Activated CD4-positive, alpha-beta T cell treated with anti-CD3 and anti-CD28 coated beads, Interleukin-2, amount 10 ng/mL, durations not matched to agents 7 days and 5 days (primary cell): Measurements from ENCODE around the gene LIME1. TPM values are rescaled to one million over a fixed set of nuclear protein-coding genes. Genes with fewer than 3 reads are reported as not detected.

Source experiments
- CTCF ChIA-PET: fragments of 350-600 bp; sonication (Branson Sonifier 250); formaldehyde crosslinking; loops from one replicate; lab custom pipeline; 2021; ENCODE audit warnings: antibody characterized with exemption; lab: Charles Lee
- POLR2A ChIA-PET: fragments of 350-600 bp; sonication (Branson Sonifier 250); formaldehyde crosslinking; loops from one replicate; lab custom pipeline; 2021; ENCODE audit warnings: antibody characterized with exemption; lab: Charles Lee
- DNase-seq: peaks from one replicate; pipeline ENCODE4 v3.0.0-alpha.2; 2020
- H3K27ac Mint-ChIP-seq: one replicate; pipeline ENCODE4 v1.8.0; 2021; ENCODE audit warnings: mild to moderate bottlenecking, moderate library complexity, mixed read lengths
- H3K27me3 Mint-ChIP-seq: one replicate; pipeline ENCODE4 v1.8.0; 2021; ENCODE audit warnings: mixed read lengths
- H3K36me3 Mint-ChIP-seq: one replicate; pipeline ENCODE4 v1.8.0; 2021; ENCODE audit warnings: low read depth, mixed read lengths
- H3K4me1 Mint-ChIP-seq: one replicate; pipeline ENCODE4 v1.8.0; 2021; ENCODE audit warnings: mixed read lengths
- H3K4me3 Mint-ChIP-seq: one replicate; pipeline ENCODE4 v1.8.0; 2021; ENCODE audit warnings: mild to moderate bottlenecking, moderate library complexity, mixed read lengths
- H3K9me3 Mint-ChIP-seq: one replicate; pipeline ENCODE4 v1.8.0; 2021; ENCODE audit warnings: mixed read lengths
- total RNA-seq, 2 experiments: library from RNA; stranded (reverse); gene quantifications; one replicate each; pipeline ENCODE4 v1.2.3, GENCODE V29; 2021

Gene LIME1
- total RNA-seq, 2 experiments from 2014 or later: 253 to 302 TPM

- H3K4me3 Mint-ChIP-seq: no peak overlapping the region
- POLR2A ChIA-PET: no interaction called here
- H3K9me3 Mint-ChIP-seq: no peaks in the 10 kb centered on the region
- H3K36me3 Mint-ChIP-seq: no peaks in the 10 kb centered on the region
- no peak for DNase-seq
- H3K4me1 Mint-ChIP-seq: peaks cover 40% of the 10 kb centered on the region
- peaks cover 2% of the 10 kb centered on the region for H3K27me3 Mint-ChIP-seq
- peak overlapping the region; percentile 57 for H3K27ac Mint-ChIP-seq
- CTCF ChIA-PET: interaction anchor here (1.6 kb wide), 1 partner anchor 216 kb away, joined by 3 read pairs; the partner anchor contains the start of gene PTK6
Observed at GRCh38 chr20:63754008-63754407, 17.5 kb downstream of the LIME1 start.

DNA sequence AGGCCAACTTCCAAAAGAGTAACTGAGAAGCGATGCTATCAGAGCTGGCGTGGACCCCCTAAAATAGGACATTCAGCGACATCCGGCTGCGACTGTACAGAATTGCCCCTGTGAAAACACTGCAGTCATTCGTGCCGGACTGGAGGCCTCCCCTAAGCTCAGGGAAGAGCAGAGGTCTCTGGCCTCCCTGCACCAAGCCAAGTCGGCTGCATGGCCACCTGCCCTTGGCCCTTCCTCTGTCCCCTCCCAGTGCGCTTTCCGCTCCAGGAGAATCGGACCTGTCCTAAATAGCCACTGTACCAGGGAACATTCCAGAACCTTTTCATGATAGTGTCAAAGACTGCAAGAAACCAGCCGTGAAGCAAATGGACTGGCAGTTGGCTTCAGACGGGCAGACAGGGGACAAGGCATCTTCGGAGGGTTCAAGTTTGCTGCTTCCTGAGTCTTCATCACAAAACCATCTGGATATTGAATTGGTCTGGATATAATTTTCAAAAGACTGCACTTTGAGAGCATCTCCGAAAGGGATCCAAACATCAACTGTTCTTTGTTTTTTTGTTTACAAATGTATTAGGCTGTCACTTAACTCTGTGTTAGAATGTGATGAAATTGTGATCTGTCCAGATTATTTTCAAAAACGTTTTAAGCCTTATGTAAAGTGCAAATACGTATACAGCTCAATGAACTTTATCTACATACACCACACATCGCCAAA is 19.6 kb downstream of the LIME1 start:
- Mint-ChIP-seq H3K36me3 (no peaks in the 10 kb centered on the region), H3K9me3 (no peaks in the 10 kb centered on the region), H3K27ac (no peak overlapping the region), H3K27me3 (peaks cover 7% of the 10 kb centered on the region), H3K4me3 (no peak overlapping the region), H3K4me1 (peaks cover 26% of the 10 kb centered on the region)
- POLR2A ChIA-PET: no interaction called here
- CTCF ChIA-PET: no interaction called here
- no peak for DNase-seq

- CTCF ChIA-PET: no interaction called here
- H3K4me1 Mint-ChIP-seq: peaks cover 23% of the 10 kb centered on the region
- peak overlapping the region; percentile 16 for H3K27ac Mint-ChIP-seq
- H3K9me3 Mint-ChIP-seq: no peaks in the 10 kb centered on the region
- POLR2A ChIA-PET: no interaction called here
- no peak overlapping the region for H3K4me3 Mint-ChIP-seq
- H3K27me3 Mint-ChIP-seq: peaks cover 7% of the 10 kb centered on the region
- DNase-seq: peak; percentile 65
- no peaks in the 10 kb centered on the region for H3K36me3 Mint-ChIP-seq
Observed at GRCh38 chr20:63756648-63756991, 20.2 kb downstream of the LIME1 start.

DNA sequence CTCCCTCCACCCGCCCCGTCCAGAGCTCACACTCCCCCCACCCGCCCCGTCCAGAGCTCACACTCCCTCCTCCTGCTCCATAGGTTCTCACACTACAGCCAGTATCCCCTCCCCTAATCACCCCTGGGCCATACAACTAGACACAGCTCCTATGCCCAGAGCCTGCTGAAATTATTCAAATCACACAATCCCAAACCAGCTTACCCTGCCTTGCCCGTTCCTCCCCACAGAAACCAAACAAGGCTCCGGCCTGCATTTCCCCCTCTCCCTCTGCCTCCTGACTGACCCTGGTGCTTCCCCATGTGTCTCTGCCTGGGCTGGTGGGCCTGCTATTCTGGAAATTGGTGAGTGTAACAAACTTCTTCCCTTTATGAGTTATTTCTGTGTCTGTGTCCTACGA is 21.7 kb downstream of the LIME1 start:
- POLR2A ChIA-PET: no interaction called here
- no peak for DNase-seq
- H3K27ac Mint-ChIP-seq: no peak overlapping the region

GRCh38 chr20:63759377-63759901 is 23.0 kb downstream of the LIME1 start:
- peaks cover 17% of the 10 kb centered on the region for H3K4me1 Mint-ChIP-seq
- no peak overlapping the region for H3K27ac Mint-ChIP-seq
- H3K9me3 Mint-ChIP-seq: no peaks in the 10 kb centered on the region
- H3K27me3 Mint-ChIP-seq: peaks cover 18% of the 10 kb centered on the region
- H3K4me3 Mint-ChIP-seq: no peak overlapping the region
- ChIA-PET CTCF (interaction anchor here (1.2 kb wide), 1 partner anchor 222 kb away, joined by 4 read pairs; the partner anchor contains the start of gene PTK6), POLR2A (no interaction called here)
- no peak for DNase-seq
- no peaks in the 10 kb centered on the region for H3K36me3 Mint-ChIP-seq

More for the DNA sequence above, 21.7 kb downstream of the LIME1 start:
- H3K27me3 Mint-ChIP-seq: peaks cover 15% of the 10 kb centered on the region
- no peak overlapping the region for H3K4me3 Mint-ChIP-seq
- no peaks in the 10 kb centered on the region for H3K36me3 Mint-ChIP-seq
- peaks cover 19% of the 10 kb centered on the region for H3K4me1 Mint-ChIP-seq
- H3K9me3 Mint-ChIP-seq: no peaks in the 10 kb centered on the region
- CTCF ChIA-PET: interaction anchor here (1.1 kb wide), 3 partner anchors 8 to 280 kb away, joined by 3 to 4 read pairs (median 3); no protein-coding TSS in a partner anchor

DNA sequence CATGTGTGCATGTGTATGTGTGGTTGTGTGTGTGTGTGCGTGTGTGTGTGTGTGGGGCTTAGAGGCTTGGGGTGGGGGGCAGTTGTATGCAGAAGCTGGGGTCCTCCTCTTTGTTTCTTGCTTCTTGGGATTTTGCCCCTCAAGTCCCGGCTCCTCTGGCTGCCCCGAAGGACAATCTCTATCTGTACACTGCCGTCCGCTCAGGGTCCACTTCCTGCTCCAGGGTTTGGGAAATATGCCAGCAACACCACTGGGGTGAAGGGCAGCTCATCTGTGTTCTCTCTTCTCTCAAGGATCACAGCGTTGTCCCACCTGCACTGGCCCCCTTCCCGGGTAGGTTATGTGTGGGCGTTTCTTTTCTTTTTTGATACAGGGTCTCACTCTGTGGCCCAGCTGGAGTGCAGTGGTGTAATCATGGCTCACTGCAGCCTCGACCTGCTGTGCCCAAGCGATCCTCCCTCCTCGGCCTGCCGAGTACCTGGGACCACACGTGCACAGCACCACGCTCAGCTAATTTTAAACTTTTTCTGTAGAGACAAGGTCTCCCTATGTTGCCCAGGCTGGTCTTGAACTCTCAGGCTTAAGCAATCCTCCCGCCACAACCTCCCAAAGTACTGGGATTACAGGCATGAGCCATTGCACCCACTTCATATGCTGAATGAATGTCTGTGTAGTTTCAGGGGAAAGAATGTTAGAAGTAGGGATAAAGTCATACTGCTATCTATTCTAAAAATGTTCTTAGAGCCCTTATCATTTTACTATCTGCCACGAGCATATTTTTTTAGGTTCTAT is 28.8 kb downstream of the LIME1 start:
- POLR2A ChIA-PET: no interaction called here
- Mint-ChIP-seq H3K9me3 (no peaks in the 10 kb centered on the region), H3K27me3 (peaks cover 12% of the 10 kb centered on the region), H3K36me3 (no peaks in the 10 kb centered on the region), H3K27ac (no peak overlapping the region), H3K4me3 (no peak overlapping the region), H3K4me1 (no peaks in the 10 kb centered on the region)
- DNase-seq: no peak
- CTCF ChIA-PET: interaction anchor here (1.0 to 1.4 kb wide), 3 partner anchors 8 to 26 kb away, joined by 3 to 4 read pairs (median 3); partner anchors contain the start of gene SLC2A4RG

DNA sequence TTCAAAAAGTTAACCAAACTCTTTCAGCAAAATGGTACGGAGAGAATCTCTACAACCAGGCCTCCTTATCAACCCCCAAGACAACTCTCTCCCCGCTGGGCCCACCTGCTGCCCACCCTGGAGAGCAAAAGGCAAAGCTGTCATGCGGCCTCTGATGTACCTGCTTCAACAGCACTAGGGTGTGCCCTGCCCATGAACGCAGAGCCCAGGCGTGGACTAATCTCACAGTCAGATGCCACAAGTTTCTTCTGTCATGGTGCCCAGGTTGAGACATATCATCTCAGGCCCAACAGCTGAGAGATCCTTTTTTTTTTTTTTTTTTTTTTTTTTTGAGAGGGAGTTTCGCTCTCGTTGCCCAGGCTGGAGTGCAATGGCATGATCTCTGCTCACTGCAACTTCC is 29.4 kb downstream of the LIME1 start:
- no peak overlapping the region for H3K4me3 Mint-ChIP-seq
- H3K27ac Mint-ChIP-seq: no peak overlapping the region
- H3K36me3 Mint-ChIP-seq: no peaks in the 10 kb centered on the region
- peaks cover 12% of the 10 kb centered on the region for H3K27me3 Mint-ChIP-seq
- no peaks in the 10 kb centered on the region for H3K4me1 Mint-ChIP-seq
- no peak for DNase-seq
- H3K9me3 Mint-ChIP-seq: no peaks in the 10 kb centered on the region
- ChIA-PET POLR2A (no interaction called here), CTCF (interaction anchor here (0.6 to 1.4 kb wide), 5 partner anchors 8 to 115 kb away, joined by 3 to 4 read pairs (median 3); no protein-coding TSS in a partner anchor)

DNA sequence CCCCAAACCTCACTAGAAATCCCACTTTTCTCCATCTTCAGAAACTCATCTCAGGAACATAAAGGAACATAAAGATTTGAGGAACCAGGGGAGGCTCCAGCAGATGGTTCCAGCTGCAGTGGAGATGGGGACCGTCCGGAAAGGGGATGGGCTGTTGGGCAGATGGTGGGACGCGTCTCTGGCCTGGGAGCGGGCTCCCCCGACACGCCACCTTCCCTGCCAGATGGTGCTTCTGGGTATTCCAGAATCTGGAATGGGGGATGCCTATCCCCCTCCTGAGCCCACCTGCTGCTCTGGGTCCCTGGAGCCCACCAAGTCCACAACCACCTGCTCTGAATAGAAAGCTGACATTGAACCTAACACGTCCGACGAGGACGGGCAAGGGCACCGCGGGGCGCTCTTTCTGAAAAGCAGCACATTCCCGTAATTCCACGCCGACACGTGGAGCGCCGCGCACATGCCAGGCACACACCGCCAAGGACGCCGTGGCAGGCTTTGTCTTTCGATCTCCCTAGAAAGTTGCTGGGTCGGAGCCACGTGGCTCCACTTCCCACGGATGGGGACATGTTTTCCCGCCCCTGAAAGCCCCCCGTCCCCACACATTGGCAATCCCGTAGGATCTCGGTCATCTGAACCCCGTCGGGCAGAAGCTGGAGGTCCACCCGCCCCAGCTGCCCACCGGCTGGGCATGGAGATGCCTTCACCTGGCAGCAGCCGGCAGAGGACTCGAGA is 30.4 kb downstream of the LIME1 start:
- Mint-ChIP-seq H3K27me3 (peaks cover 10% of the 10 kb centered on the region), H3K27ac (no peak overlapping the region), H3K4me3 (no peak overlapping the region), H3K4me1 (no peaks in the 10 kb centered on the region), H3K9me3 (no peaks in the 10 kb centered on the region), H3K36me3 (no peaks in the 10 kb centered on the region)
- DNase-seq: no peak
- ChIA-PET CTCF (interaction anchor here (0.6 to 0.7 kb wide), 3 partner anchors 16 to 186 kb away, joined by 3 to 8 read pairs (median 3); no protein-coding TSS in a partner anchor), POLR2A (no interaction called here)

DNA sequence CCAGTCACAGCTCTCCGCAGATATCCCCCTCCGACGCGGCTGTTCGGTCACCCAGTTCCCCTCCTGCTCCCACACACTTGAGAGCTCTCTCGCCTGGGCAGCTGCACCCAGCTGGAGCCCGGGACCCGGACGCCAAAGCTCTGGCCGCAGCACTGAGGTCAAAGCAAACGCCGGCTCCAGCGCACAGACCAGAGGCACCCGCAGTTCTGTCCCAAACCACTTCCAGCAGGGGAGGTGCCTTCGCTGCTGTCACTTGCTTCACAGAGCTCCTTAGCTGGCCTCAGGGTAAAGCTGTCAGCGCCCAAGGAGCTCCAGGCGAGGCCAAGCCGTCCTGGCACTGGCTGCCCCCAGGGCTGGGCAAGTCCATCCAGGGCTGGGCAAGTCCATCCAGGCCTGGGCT is 31.0 kb downstream of the LIME1 start:
- Mint-ChIP-seq H3K4me1 (no peaks in the 10 kb centered on the region), H3K27ac (no peak overlapping the region), H3K4me3 (no peak overlapping the region), H3K36me3 (no peaks in the 10 kb centered on the region), H3K9me3 (no peaks in the 10 kb centered on the region), H3K27me3 (peaks cover 6% of the 10 kb centered on the region)
- no peak for DNase-seq
- POLR2A ChIA-PET: no interaction called here
- CTCF ChIA-PET: interaction anchor here (0.7 kb wide), 1 partner anchor 186 kb away, joined by 3 read pairs; no protein-coding TSS in a partner anchor

GRCh38 chr20:63767886-63768285 is 31.4 kb downstream of the LIME1 start:
- ChIA-PET CTCF (no interaction called here), POLR2A (no interaction called here)
- Mint-ChIP-seq H3K27me3 (peaks cover 6% of the 10 kb centered on the region), H3K36me3 (no peaks in the 10 kb centered on the region), H3K27ac (no peak overlapping the region), H3K4me1 (no peaks in the 10 kb centered on the region), H3K4me3 (no peak overlapping the region), H3K9me3 (no peaks in the 10 kb centered on the region)
- no peak for DNase-seq

DNA sequence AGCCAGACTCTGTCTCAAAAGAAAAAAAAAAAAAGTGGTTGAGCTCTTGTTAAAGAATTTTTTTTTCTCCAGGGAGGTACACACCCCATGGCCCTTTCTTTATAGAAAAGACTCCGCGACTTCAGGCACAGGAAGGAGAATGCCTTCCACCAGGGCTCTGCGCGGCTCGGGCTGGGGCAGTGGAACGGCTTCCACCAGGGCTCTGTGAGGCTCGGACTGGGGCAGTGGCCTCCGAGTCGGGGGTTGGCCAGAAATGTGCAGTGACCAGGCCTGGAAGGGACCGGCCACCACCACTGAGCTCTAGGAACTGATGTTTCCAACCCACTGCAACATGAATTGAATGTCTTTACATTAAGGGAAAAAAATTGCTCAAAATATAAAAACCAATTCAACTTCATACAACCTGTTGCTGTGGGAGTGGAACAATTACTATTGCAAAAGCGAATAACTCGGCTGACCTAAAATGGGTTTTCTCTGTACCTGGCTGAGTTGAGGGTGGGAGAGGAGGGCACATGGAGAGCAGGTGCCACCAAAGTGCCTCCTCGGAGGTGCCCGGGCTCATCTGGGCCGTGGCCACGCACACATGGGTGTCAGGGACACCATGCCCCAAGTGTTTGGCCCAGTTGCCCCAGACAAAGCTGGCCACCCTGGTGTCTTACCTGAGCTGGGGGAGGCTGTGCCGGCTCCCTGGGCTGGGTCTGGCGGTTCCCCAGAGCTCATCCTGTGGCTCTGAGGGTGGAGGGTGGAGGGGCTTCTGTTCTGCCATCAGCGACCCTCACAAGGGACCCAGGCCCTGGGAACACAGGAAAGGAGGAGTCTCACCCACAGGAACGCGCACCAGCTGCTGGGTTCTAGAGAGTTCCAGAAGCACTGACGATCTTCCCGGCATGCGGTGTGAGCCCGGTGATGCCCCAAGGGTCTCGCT is 32.4 kb downstream of the LIME1 start:
- CTCF ChIA-PET: interaction anchor here (0.6 to 1.2 kb wide), 2 partner anchors 15 to 16 kb away, joined by 3 read pairs; no protein-coding TSS in a partner anchor
- Mint-ChIP-seq H3K9me3 (no peaks in the 10 kb centered on the region), H3K4me3 (no peak overlapping the region)

More for the DNA sequence above, 32.4 kb downstream of the LIME1 start:
- Mint-ChIP-seq H3K4me1 (no peaks in the 10 kb centered on the region), H3K27ac (peak overlapping the region; percentile 19), H3K36me3 (no peaks in the 10 kb centered on the region), H3K27me3 (no peaks in the 10 kb centered on the region)
- no peak for DNase-seq
- POLR2A ChIA-PET: no interaction called here
